Hepatocyte (in vitro differentiated cells): ENCODE measurements around the gene ERBB4.

ENCODE experiments used
- EZH2 ChIP-seq: fragments of 200-600 bp; sonication (generic); IDR thresholded peaks from 2 replicates; pipeline ENCODE4 v1.6.1; 2016; ENCODE audit warnings: antibody characterized with exemption, mild to moderate bottlenecking, borderline replicate concordance
- EZH2phosphoT487 ChIP-seq: fragments of 200-600 bp; sonication (generic); IDR thresholded peaks from one replicate; pipeline ENCODE4 v1.6.1; 2018; ENCODE audit warnings: antibody characterized with exemption, mild to moderate bottlenecking, low read depth, moderate library complexity; ENCODE audit not compliant: unreplicated experiment, severe bottlenecking
- TF ChIP-seq, protein P1 (sequence below): fragments of 200-600 bp; sonication (generic); IDR thresholded peaks from 2 replicates; pipeline ENCODE4 v1.5.1; 2016; ENCODE audit warnings: antibody characterized with exemption, mild to moderate bottlenecking; ENCODE audit not compliant: poor library complexity

- TF ChIP-seq, protein P1, sequence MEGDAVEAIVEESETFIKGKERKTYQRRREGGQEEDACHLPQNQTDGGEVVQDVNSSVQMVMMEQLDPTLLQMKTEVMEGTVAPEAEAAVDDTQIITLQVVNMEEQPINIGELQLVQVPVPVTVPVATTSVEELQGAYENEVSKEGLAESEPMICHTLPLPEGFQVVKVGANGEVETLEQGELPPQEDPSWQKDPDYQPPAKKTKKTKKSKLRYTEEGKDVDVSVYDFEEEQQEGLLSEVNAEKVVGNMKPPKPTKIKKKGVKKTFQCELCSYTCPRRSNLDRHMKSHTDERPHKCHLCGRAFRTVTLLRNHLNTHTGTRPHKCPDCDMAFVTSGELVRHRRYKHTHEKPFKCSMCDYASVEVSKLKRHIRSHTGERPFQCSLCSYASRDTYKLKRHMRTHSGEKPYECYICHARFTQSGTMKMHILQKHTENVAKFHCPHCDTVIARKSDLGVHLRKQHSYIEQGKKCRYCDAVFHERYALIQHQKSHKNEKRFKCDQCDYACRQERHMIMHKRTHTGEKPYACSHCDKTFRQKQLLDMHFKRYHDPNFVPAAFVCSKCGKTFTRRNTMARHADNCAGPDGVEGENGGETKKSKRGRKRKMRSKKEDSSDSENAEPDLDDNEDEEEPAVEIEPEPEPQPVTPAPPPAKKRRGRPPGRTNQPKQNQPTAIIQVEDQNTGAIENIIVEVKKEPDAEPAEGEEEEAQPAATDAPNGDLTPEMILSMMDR, result no peak
- TF ChIP-seq EZH2 (no peak), EZH2phosphoT487 (no peak)
These were observed 1050.9 kb downstream of the ERBB4 start for GRCh38 chr2:211487733-211488132.
